Prostate gland (tissue), 2 donors: ENCODE results near the gene EML1.

Experiments
- POLR2A ChIP-seq: fragments of 450-650 bp; IDR thresholded peaks from one replicate; pipeline ENCODE4 v1.6.1; 2016; ENCODE audit warnings: antibody characterized with exemption, mild to moderate bottlenecking
- POLR2AphosphoS5 ChIP-seq: sonication (generic); formaldehyde crosslinking; IDR thresholded peaks from one replicate; pipeline ENCODE4 v1.6.1; 2017; ENCODE audit warnings: antibody characterized with exemption
- TF ChIP-seq, protein P1 (sequence below), 4 experiments: fragments of 200-600 bp in 2 of 4; fragments of 450-650 bp in 2 of 4; sonication (generic) in 2 of 4; IDR thresholded peaks; 1 replicate in 3 of 4; 2 replicates in 1 of 4; pipeline ENCODE4 v1.5.1; 2016 to 2019; ENCODE audit warnings: antibody characterized with exemption in 4 of 4, mild to moderate bottlenecking in 2 of 4, moderate library complexity in 2 of 4

DNA sequence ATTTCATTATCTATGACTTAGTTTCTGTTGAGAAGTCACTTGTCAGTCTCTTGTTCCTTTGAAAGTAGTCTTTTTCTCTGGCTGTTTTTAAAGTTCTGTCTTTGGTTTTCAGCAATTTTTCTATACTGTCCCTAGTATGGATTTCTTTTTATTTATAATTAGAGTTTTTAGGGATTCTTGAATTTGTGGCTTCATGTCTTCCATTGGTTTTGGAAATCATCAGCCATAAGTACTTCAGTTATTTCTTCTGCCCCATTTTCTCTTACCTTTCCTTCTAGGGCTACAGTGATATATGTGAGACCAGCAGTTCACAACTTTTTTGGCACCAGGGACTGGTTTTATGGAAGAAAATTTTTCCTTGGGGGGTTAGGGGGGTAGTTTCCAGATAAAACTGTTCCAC, 182.0 kb downstream of the EML1 start:
- TF ChIP-seq POLR2AphosphoS5: no peak
- TF ChIP-seq, protein P1, sequence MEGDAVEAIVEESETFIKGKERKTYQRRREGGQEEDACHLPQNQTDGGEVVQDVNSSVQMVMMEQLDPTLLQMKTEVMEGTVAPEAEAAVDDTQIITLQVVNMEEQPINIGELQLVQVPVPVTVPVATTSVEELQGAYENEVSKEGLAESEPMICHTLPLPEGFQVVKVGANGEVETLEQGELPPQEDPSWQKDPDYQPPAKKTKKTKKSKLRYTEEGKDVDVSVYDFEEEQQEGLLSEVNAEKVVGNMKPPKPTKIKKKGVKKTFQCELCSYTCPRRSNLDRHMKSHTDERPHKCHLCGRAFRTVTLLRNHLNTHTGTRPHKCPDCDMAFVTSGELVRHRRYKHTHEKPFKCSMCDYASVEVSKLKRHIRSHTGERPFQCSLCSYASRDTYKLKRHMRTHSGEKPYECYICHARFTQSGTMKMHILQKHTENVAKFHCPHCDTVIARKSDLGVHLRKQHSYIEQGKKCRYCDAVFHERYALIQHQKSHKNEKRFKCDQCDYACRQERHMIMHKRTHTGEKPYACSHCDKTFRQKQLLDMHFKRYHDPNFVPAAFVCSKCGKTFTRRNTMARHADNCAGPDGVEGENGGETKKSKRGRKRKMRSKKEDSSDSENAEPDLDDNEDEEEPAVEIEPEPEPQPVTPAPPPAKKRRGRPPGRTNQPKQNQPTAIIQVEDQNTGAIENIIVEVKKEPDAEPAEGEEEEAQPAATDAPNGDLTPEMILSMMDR (IDR thresholded peaks at IDR 0.05): no peak
- TF ChIP-seq POLR2A: no peak
